SU-DHL-6 (cell line): ENCODE results near the gene TNFRSF9.

ENCODE experiments used
- H2AFZ ChIP-seq: fragments of 200-600 bp; sonication (generic); 2 replicates; pipeline ENCODE4 v1.6.1; 2014; ENCODE audit warnings: low read depth, mild to moderate bottlenecking, moderate library complexity, mixed read lengths, antibody characterized with exemption, low read length; ENCODE audit not compliant: severe bottlenecking
- H3F3A ChIP-seq: fragments of 200-600 bp; shearing (Covaris generic); 2 replicates; pipeline ENCODE4 v1.6.0; 2016; ENCODE audit warnings: antibody characterized with exemption, mild to moderate bottlenecking; ENCODE audit not compliant: insufficient read depth
- H3K27ac ChIP-seq: fragments of 200-600 bp; sonication (generic); 2 replicates; pipeline ENCODE4 v1.5.1; 2016; ENCODE audit warnings: low read depth, mild to moderate bottlenecking, low read length, moderate library complexity, mixed read lengths
- H3K27me3 ChIP-seq: fragments of 200-600 bp; sonication (generic), shearing (Covaris generic); 2 replicates; pipeline ENCODE4 v1.6.0; 2014; ENCODE audit warnings: mild to moderate bottlenecking, low read length
- H3K36me3 ChIP-seq: fragments of 200-600 bp; sonication (generic); 2 replicates; pipeline ENCODE4 v1.6.1; 2014; ENCODE audit warnings: mild to moderate bottlenecking, low read length, mixed read lengths
- H3K4me2 ChIP-seq: fragments of 300-600, 200-600 bp; shearing (Covaris generic), sonication (generic); 2 replicates; pipeline ENCODE4 v1.6.0; 2014; ENCODE audit warnings: low read length, low read depth, mild to moderate bottlenecking; ENCODE audit not compliant: poor library complexity, severe bottlenecking
- H3K4me3 ChIP-seq: fragments of 200-600 bp; sonication (generic); 2 replicates; pipeline ENCODE4 v1.5.1; 2014; ENCODE audit warnings: antibody characterized with exemption, low read length, mild to moderate bottlenecking, mixed read lengths; ENCODE audit not compliant: insufficient read depth, poor library complexity, severe bottlenecking
- H3K79me2 ChIP-seq: fragments of 200-600 bp; sonication (generic); 2 replicates; pipeline ENCODE4 v1.6.1; 2014; ENCODE audit warnings: mild to moderate bottlenecking, low read length, moderate library complexity; ENCODE audit not compliant: insufficient read depth
- H3K9ac ChIP-seq: fragments of 200-600 bp; sonication (generic); 2 replicates; pipeline ENCODE4 v1.7.0; 2014; ENCODE audit warnings: mild to moderate bottlenecking, low read length
- H3K9me2 ChIP-seq: fragments of 200-600 bp; sonication (generic); replicated peaks from 2 replicates; pipeline ENCODE4 v1.6.1; 2014; ENCODE audit warnings: low read length; ENCODE audit not compliant: insufficient read depth
- H3K9me3 ChIP-seq: fragments of 200-600 bp; sonication (generic); 2 replicates; pipeline ENCODE4 v1.6.1; 2014; ENCODE audit warnings: low read length, mixed read lengths; ENCODE audit not compliant: insufficient read depth
- H4K20me1 ChIP-seq: fragments of 200-600 bp; sonication (generic); 2 replicates; pipeline ENCODE4 v1.6.1; 2014; ENCODE audit warnings: low read depth, mild to moderate bottlenecking, antibody characterized with exemption, low read length, moderate library complexity, mixed read lengths
- CTCF ChIP-seq: fragments of 200-600 bp; sonication (generic); IDR thresholded peaks from one replicate; pipeline ENCODE4 v1.5.1; 2017; ENCODE audit warnings: antibody characterized with exemption, mild to moderate bottlenecking, low read length, moderate library complexity; ENCODE audit not compliant: insufficient read depth, poor library complexity, severe bottlenecking
- EZH2phosphoT487 ChIP-seq: fragments of 200-600 bp; sonication (generic), shearing (Covaris generic); conservative IDR thresholded peaks from 2 replicates; pipeline ENCODE4 v1.6.1; 2018; ENCODE audit warnings: mild to moderate bottlenecking, antibody characterized with exemption, low read length, moderate library complexity, mixed read lengths

TNFRSF9 gene

GRCh38 chr1:7871136-7871535, 69.5 kb downstream of the TNFRSF9 start:
- Histone ChIP-seq H3K27me3 (no peaks in the 10 kb centered on the region), H4K20me1 (no peaks in the 10 kb centered on the region), H3K4me3 (no peak overlapping the region), H3K79me2 (no peaks in the 10 kb centered on the region), H3K27ac (no peak overlapping the region), H3K36me3 (no peaks in the 10 kb centered on the region), H3F3A (no peaks in the 10 kb centered on the region), H3K9me3 (no peaks in the 10 kb centered on the region), H3K9ac (no peak overlapping the region), H3K9me2 (no peaks in the 10 kb centered on the region), H3K4me2 (no peak overlapping the region), H2AFZ (no peak overlapping the region)
- TF ChIP-seq CTCF (no peak), EZH2phosphoT487 (no peak)

GRCh38 chr1:7869136-7869920, 71.3 kb downstream of the TNFRSF9 start:
- H2AFZ ChIP-seq: no peak overlapping the region
- no peaks in the 10 kb centered on the region for H4K20me1 ChIP-seq
- no peaks in the 10 kb centered on the region for H3K79me2 ChIP-seq
- H3F3A ChIP-seq: no peaks in the 10 kb centered on the region
- H3K9me2 ChIP-seq: no peaks in the 10 kb centered on the region
- no peak overlapping the region for H3K27ac ChIP-seq
- no peak overlapping the region for H3K4me3 ChIP-seq
- H3K36me3 ChIP-seq: no peaks in the 10 kb centered on the region
- H3K4me2 ChIP-seq: no peak overlapping the region
- TF ChIP-seq CTCF: no peak
- H3K9ac ChIP-seq: no peak overlapping the region
- no peaks in the 10 kb centered on the region for H3K9me3 ChIP-seq
- H3K27me3 ChIP-seq: no peaks in the 10 kb centered on the region

- Histone ChIP-seq H3K27ac (no peak overlapping the region), H3K9ac (no peak overlapping the region), H4K20me1 (no peaks in the 10 kb centered on the region), H3F3A (no peaks in the 10 kb centered on the region), H3K4me3 (no peak overlapping the region), H3K9me2 (no peaks in the 10 kb centered on the region), H3K9me3 (no peaks in the 10 kb centered on the region), H3K27me3 (no peaks in the 10 kb centered on the region), H3K36me3 (no peaks in the 10 kb centered on the region), H3K79me2 (no peaks in the 10 kb centered on the region), H2AFZ (no peak overlapping the region), H3K4me2 (no peak overlapping the region)
- no peak for TF ChIP-seq EZH2phosphoT487
- no peak for TF ChIP-seq CTCF
Observed at GRCh38 chr1:7868070-7868780, 72.4 kb downstream of the TNFRSF9 start.
